GM12874 (cell line): Measurements from ENCODE around the gene GRXCR2.

Source experiments
- TF ChIP-seq, protein P1 (sequence below): IDR thresholded peaks from 2 replicates; pipeline ENCODE4 v1.5.1; 2011; ENCODE audit warnings: low read depth, mild to moderate bottlenecking, control low read depth, low read length, moderate library complexity; ENCODE audit not compliant: insufficient read depth

The GRXCR2 gene

GRCh38 chr5:145834917-145835847 is 37.6 kb downstream of the GRXCR2 start, which contains the start of gene PRELID2:
PRELID2 (minus strand) TSS chr5:145835342; CDS start chr5:145835251, 91 bp downstream.
- TF ChIP-seq, protein P1, sequence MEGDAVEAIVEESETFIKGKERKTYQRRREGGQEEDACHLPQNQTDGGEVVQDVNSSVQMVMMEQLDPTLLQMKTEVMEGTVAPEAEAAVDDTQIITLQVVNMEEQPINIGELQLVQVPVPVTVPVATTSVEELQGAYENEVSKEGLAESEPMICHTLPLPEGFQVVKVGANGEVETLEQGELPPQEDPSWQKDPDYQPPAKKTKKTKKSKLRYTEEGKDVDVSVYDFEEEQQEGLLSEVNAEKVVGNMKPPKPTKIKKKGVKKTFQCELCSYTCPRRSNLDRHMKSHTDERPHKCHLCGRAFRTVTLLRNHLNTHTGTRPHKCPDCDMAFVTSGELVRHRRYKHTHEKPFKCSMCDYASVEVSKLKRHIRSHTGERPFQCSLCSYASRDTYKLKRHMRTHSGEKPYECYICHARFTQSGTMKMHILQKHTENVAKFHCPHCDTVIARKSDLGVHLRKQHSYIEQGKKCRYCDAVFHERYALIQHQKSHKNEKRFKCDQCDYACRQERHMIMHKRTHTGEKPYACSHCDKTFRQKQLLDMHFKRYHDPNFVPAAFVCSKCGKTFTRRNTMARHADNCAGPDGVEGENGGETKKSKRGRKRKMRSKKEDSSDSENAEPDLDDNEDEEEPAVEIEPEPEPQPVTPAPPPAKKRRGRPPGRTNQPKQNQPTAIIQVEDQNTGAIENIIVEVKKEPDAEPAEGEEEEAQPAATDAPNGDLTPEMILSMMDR: no peak

DNA sequence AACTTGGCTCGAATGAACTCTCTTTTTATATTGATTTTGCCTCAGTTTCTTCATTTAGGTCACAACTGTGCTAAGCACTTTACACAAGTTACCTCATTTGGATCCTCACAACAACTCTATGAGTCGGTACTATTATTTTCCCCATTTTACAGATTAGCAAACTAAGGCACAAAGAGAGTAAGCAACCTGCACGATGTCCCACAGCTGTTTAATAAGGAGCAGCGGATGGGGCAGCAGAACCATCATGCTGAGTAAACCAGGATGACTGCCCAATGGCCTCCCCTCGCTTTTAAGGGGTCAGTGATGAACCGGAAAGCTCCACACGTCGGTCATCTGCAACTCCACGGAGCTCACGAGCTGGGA is 38.3 kb downstream of the GRXCR2 start:
- TF ChIP-seq, protein P1: no peak

DNA sequence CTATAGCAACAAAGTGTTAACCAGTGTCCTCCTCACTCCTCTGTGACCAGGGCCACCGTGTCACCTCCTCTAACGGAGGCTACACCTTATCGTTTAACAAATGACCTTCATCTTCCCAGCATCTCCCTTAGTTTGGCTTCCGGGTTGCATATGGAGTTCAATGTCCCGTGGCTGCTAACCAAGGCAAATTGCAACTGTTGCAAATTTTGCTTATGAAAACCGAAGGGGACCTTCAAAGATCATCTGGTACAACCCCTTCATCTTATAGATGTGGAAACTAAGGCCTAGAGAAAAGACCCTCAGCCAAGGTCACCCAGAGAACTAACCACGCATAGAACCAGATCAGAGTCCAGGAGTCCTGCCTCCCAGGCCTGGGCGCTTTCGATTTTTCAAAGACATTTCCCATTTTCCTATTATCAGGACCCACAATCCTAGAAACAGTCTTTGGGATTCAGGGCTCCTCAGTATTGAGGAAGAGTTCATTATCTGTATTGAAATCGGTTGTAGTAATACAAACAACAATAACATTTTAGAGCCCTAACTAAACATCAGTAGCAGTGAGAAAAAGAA is 39.1 kb downstream of the GRXCR2 start:
- TF ChIP-seq, protein P1: no peak

- TF ChIP-seq, protein P1: no peak
These were observed 42.2 kb downstream of the GRXCR2 start for GRCh38 chr5:145830594-145830993.

DNA sequence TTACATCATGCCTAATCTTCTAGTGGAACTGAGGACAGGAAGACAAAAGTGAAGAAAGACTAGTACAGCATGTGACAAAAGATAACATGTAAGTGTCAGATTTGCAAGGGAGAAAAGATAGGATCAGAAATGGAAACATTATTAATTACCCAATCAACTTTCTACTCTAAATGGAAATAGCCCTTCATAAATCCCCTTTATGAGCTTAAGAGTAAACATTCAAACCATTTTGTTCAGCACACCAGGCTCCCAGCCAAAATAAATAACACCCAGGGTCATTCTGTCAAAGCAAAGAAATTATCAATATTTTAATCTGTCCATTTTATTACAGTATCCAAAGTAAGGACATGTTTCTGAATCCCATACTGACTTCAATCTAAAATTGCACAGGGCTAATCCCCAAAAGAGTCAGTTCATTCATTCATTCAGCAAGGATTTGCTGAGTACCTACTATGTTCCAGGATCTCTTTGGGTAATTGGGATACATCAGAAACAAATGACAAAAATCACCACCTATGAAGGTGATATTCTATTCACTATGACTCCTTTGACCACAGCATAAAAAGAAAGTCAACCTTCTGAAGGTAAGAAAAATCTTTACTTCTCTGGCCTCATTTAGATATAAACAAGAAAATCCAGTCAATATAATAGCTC is 43.0 kb downstream of the GRXCR2 start:
- TF ChIP-seq, protein P1: no peak

DNA sequence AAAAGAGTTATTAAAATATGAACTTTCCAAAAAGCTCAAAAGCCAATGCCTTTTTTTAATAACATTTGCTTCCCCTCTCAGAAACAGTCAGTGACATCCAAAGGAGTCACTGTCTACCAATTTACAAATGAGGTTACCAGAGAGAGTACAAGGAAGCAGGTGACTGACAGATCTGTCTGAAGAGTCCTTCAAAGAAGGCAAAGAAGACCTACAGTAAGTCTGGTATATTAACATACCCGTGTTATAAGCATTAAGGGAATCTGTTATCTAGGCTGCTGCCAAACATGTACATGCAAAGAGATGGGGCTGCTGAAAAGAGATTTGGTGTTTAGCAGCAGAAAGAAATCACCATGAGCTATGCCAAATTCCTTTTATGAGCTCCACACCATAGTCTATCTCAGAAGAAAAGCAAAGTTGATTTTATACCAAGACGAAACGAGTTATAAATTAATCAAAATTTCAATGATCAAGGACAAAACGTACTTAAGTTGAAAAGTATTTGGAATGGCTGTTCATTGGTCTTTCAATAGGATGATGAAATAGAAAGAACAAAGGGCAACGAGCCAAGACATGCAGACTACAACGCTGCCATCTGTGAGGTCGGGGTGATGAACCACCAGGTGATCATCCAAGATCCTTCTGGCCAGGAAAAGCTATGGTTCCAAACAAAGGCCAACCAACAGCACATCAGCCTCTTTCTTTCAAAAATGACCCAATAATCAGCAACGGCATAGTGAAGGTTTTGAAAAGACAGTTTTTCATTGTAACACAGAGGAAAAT is 45.7 kb downstream of the GRXCR2 start:
- TF ChIP-seq, protein P1: no peak
